Left cardiac atrium (tissue), 4 donors: Measurements from ENCODE around the gene SULT1A2. TPM values are rescaled to one million over a fixed set of nuclear protein-coding genes. Genes with fewer than 3 reads are reported as not detected.
"Not testable (repeated sequence)": the region's sequence is repeated elsewhere in the genome, so short reads cannot be mapped to it uniquely, and the experiment has no call there.

Source experiments
- ATAC-seq, 2 donors: fragments of 200-7000 bp; cut with Tn5 transposase; one replicate each; pipeline ENCODE4 v1.9.1; 2020; ENCODE audit warnings: mild to moderate bottlenecking in 2 of 2, moderate library complexity in 2 of 2
- DNase-seq: peaks from one replicate; pipeline ENCODE4 v3.0.0-alpha.2; 2020
- intact Hi-C, 2 donors: fragments of 100-400 bp; cut with DNase I; formaldehyde crosslinking; loops; one replicate each; pipeline versions ENCODE4 v1.14.1 to v1.15.1; 2022 to 2023
- total RNA-seq, 2 donors: library from RNA; stranded (reverse); fragmentation: NEBNext Ultra II Directional; extraction: Animal tissue kit (Norgen Biotek cat#: 25700); gene quantifications; one replicate each; pipeline ENCODE4 v1.2.1, GENCODE V29; 2021
- donor health status: DM: no; HTN: yes; CAD: no.
- donor health status: DM: no; HTN: yes; CAD: no; lungs with severe emphysema.
- donor health status: DM: yes; HTN: yes; CAD: no.
- donor health status: Dilated cardiomyopathy.

Gene SULT1A2
- total RNA-seq, 2 donors from 2014 or later: 1.3 to 2.1 TPM

GRCh38 chr16:28610595-28611191 is 13.8 kb upstream of the SULT1A2 start:
- intact Hi-C loops: no loop called here
- ATAC-seq: no peak
- DNase-seq: no peak

- DNase-seq (peak; percentile 71), ATAC-seq (peak; percentile 85 to 86)
- intact Hi-C loops: no loop called here
Measured at GRCh38 chr16:28609631-28610594, 13.1 kb upstream of the SULT1A2 start, which contains the start of gene SULT1A1. Gene SULT1A1, minus strand, starts transcription at chr16:28610044. Its CDS starts 1,189 bp downstream, at chr16:28608855.

GRCh38 chr16:28608867-28609596 is 12.2 kb upstream of the SULT1A2 start:
- intact Hi-C loops, DNase-seq: not testable (repeated sequence)
- peak; percentile 31 to 32 for ATAC-seq

- intact Hi-C loops, DNase-seq, ATAC-seq: not testable (repeated sequence)
Measured at GRCh38 chr16:28608496-28608808, 11.6 kb upstream of the SULT1A2 start.

GRCh38 chr16:28607681-28608495 is 11.0 kb upstream of the SULT1A2 start:
- intact Hi-C loops, ATAC-seq, DNase-seq: not testable (repeated sequence)

GRCh38 chr16:28607116-28607623 is 10.3 kb upstream of the SULT1A2 start:
- DNase-seq: no peak
- intact Hi-C loops: no loop called here
- no peak for ATAC-seq

- intact Hi-C loops: no loop called here
- DNase-seq (no peak), ATAC-seq (no peak)
Measured at GRCh38 chr16:28606291-28607115, 9.7 kb upstream of the SULT1A2 start.

GRCh38 chr16:28604186-28604565 is 7.3 kb upstream of the SULT1A2 start:
- ATAC-seq (no peak), DNase-seq (no peak)
- intact Hi-C loops: no loop called here

GRCh38 chr16:28603381-28604185 is 6.7 kb upstream of the SULT1A2 start:
- intact Hi-C loops: no loop called here
- ATAC-seq (no peak), DNase-seq (no peak)

GRCh38 chr16:28602529-28602928 is 5.7 kb upstream of the SULT1A2 start:
- ATAC-seq: no peak
- intact Hi-C loops: no loop called here
- no peak for DNase-seq

- ATAC-seq, intact Hi-C loops, DNase-seq: not testable (repeated sequence)
Measured at GRCh38 chr16:28602062-28602461, 5.2 kb upstream of the SULT1A2 start.

- intact Hi-C loops, ATAC-seq, DNase-seq: not testable (repeated sequence)
Measured at GRCh38 chr16:28601589-28601988, 4.7 kb upstream of the SULT1A2 start.

- intact Hi-C loops, DNase-seq, ATAC-seq: not testable (repeated sequence)
Measured at GRCh38 chr16:28600965-28601364, 4.1 kb upstream of the SULT1A2 start.

- intact Hi-C loops, DNase-seq: not testable (repeated sequence)
- peak in 1 of 2 donors; percentile 21 for ATAC-seq
Measured at GRCh38 chr16:28599377-28600285, 2.8 kb upstream of the SULT1A2 start.

GRCh38 chr16:28597692-28598261 is 927 bp upstream of the SULT1A2 start:
- DNase-seq: no peak
- intact Hi-C loops: no loop called here
- no peak for ATAC-seq
